SW480 (cell line): Measurements from ENCODE around the gene SDC3.
"Not testable (repeated sequence)": the region's sequence is repeated elsewhere in the genome, so short reads cannot be mapped to it uniquely, and the experiment has no call there.

Source experiments
- DNase-seq: peaks from one replicate; pipeline ENCODE4 v3.0.0-alpha.2; 2016; ENCODE audit warnings: low spot score

SDC3 gene

GRCh38 chr1:30874176-30874575, 34.4 kb downstream of the SDC3 start:
- no peak for DNase-seq

- no peak for DNase-seq
Observed at GRCh38 chr1:30872948-30873263, 35.7 kb downstream of the SDC3 start.

- no peak for DNase-seq
Observed at GRCh38 chr1:30872033-30872947, 36.3 kb downstream of the SDC3 start.

DNA sequence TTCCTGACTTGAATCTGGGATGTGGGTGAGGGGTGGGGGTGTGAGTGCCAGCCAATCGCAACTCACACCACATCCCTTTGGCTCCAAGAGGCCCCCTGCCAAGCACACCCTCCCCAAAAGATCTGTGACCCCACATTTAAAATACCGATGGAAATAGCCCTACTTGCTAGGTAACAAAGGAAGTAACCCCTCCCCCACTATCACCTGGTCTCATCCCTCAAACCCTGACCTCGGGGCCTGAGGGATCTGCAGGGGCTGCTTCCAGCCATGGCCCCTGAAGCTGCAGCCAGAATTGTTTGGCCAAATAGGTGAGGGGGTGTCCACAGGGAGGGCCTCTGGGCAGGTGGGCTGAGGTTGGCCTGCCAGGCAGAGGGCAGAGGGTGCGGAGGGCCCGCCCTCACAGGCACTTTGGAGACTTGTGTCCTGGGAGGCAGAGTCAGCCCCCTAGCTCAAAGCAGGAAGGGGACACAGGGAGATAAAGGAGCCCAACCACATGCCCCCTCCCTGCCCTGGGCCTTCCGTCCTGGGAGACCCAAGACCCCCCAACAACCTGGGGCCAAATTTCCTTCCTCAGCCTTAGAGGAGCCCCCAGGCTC, 37.2 kb downstream of the SDC3 start:
- DNase-seq = no peak

DNA sequence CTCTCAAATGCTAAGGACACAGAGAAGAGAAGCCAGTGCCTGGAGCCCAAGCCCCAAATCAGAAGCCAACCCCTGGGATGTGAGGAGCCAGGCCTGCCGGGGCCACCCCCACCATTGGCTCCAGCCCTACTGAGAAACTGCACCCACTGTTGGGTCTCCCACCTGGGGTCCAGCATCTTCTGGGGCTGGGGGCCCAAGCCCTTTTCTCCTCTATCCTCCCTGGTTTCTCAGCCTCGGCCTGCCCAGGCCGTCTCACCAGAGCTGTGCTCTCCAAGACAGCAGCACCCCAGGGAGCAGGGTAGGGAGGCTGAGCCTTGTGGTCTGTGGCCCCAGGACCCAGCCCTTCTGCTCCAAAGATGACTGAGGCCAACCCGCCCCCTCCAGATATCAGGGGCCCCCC, 37.9 kb downstream of the SDC3 start:
- DNase-seq = no peak

GRCh38 chr1:30870035-30870434, 38.5 kb downstream of the SDC3 start:
- DNase-seq = no peak

GRCh38 chr1:30868833-30869435, 39.6 kb downstream of the SDC3 start:
- DNase-seq = no peak

GRCh38 chr1:30868057-30868456, 40.5 kb downstream of the SDC3 start:
- not testable (repeated sequence) for DNase-seq

GRCh38 chr1:30867537-30867936, 41.0 kb downstream of the SDC3 start:
- no peak for DNase-seq

GRCh38 chr1:30866594-30866993, 42.0 kb downstream of the SDC3 start:
- DNase-seq = no peak

DNA sequence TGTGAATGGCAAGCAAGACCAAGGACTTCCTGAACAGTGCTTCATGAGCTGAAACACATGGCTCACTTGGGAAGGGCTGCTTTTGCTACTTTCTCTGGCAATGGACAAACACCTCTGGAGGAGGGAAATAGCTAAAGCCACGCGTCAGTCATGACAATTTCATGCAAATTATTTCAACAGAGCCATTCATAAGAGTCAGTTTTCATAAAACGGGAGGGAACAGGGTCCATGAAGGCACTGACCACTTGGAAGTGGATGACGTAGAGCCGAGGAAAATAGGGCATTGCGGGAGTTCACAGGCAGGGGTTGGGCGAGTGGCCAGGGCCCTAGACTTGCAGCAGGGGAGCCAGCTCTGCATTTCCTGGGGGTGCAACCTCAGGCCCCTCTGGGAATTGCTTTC, 43.9 kb downstream of the SDC3 start:
- DNase-seq = no peak

GRCh38 chr1:30863858-30864604, 44.5 kb downstream of the SDC3 start:
- DNase-seq = no peak

- DNase-seq = no peak
Observed at GRCh38 chr1:30860320-30860652, 48.3 kb downstream of the SDC3 start.

GRCh38 chr1:30857964-30858363, 50.6 kb downstream of the SDC3 start:
- DNase-seq = no peak

- no peak for DNase-seq
Observed at GRCh38 chr1:30857062-30857461, 51.5 kb downstream of the SDC3 start.

- DNase-seq = no peak
Observed at GRCh38 chr1:30856260-30856790, 52.2 kb downstream of the SDC3 start.

- DNase-seq = no peak
Observed at GRCh38 chr1:30855686-30856259, 52.8 kb downstream of the SDC3 start.

DNA sequence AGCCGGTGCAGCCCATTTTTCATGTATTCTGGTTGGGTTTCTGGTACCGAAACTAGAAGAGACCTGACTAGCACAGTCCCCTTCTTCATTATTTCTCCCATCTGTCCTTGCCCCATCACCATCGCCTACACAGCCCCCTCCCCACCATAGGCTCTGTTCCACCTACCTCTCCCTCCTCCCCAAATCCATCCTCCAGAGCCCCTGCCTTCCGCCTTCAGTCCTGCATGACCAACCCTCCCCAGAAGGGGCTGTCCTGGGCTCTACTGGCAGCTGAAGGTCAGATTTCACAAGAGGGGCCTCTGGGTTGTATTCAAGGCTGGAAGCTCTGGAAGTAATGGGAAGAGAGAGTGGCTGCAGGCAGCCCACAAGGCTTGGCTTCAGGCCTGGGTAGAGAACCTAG, 55.2 kb downstream of the SDC3 start:
- DNase-seq = no peak

DNA sequence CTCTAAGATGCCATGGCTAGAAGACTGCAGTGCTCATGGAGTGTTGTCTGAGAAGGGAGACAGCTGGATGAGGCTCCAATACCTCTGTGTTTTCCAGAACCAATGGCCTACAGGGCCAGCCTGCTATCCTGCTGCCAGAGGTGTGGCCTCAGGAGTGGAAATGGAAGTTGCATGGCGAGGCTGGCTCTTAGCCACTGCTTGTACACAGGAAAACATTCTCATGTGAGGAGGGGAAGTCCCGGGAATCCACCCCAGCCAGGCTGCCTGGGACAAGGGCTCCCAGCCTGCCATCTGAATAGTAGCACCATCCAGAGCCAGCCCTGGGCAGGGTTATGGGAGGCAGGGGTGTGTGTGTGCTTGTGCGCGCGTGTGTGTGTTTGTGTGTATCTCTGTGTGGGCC, 56.5 kb downstream of the SDC3 start:
- no peak for DNase-seq

- no peak for DNase-seq
Observed at GRCh38 chr1:30851286-30851685, 57.3 kb downstream of the SDC3 start.

DNA sequence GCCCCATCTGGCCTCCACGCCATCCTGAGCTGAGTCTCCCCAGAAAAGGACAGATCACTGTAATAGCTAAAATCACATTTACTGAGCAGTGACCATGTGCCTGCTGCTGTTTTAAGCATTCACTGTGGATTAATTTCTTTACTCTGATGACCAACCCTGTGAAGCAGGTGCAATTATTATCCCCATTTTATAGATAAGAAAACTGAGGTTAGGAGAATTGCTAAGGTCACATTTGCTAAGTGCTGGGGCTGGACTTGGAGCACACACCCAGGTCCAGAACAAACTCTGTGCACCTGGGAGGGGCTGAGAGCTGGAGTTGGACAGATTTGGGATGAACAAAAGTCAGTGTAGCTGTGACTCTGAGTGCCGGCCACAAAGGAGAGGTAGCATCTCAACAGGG, 58.0 kb downstream of the SDC3 start:
- DNase-seq = no peak

- DNase-seq = no peak
Observed at GRCh38 chr1:30848130-30848529, 60.4 kb downstream of the SDC3 start.
